C1 segment of cervical spinal cord (tissue), 14 donors: ENCODE results near the gene STING1.
A peak's percentile ranks its signal among the peaks of the same experiment; 100 is the strongest.
"Not testable (repeated sequence)": the region's sequence is repeated elsewhere in the genome, so short reads cannot be mapped to it uniquely, and the experiment has no call there.

Experiments
- DNase-seq, 14 donors: peaks; one replicate each; lab custom pipeline; 2025; lab: John Stamatoyannopoulos, UW

The STING1 gene

DNA sequence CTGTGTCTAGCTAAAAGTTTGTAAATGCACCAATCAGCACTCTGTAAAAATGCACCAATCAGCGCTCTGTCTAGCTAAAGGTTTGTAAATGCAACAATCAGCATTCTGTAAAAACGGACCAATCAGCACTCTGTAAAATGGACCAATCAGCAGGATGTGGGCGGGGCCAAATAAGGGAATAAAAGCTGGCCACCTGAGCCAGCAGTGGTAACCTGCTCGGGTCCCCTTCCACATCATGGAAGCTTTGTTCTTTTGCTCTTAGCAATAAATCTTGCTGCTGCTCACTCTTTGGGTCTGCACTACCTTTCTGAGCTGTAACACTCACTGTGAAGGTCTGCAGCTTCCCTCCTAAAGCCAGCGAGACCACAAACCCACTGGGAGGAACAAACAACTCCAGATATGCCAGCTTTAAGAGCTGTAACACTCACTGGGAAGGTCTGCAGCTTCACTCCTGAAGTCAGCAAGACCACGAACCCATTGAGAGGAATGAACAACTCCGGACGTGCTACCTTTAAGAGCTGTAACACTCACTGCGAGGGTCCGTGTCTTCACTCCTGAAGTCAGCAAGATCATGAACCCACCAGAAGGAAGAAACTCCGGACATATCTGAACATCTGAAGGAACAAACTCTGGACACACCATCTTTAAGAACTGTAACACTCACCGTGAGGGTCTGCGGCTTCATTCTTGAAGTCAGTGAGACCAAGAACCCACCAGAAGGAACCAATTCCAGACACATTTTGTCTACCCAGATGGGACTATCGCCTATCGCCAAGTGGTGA, 20.7 kb upstream of the STING1 start:
- not testable (repeated sequence) for DNase-seq

DNA sequence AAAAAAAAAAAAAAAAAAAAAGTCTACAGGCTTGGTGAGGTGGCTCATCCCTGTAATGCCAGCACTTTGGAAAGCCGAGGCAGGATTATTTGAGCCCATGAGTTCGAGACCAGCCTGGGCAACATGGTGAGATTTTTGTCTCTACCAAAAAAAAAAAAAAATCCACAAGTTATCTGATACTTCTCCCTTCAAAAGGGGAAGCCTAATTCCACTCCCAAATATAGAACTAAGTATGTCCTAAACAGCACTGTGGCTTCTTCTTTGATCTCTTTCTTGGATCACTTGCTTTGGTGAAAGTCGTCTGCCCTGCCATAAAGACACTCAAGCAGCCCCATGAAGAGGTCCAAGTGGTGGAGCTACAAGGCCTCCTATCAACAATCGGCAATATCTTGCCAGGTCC, 18.8 kb upstream of the STING1 start:
- no peak for DNase-seq

DNA sequence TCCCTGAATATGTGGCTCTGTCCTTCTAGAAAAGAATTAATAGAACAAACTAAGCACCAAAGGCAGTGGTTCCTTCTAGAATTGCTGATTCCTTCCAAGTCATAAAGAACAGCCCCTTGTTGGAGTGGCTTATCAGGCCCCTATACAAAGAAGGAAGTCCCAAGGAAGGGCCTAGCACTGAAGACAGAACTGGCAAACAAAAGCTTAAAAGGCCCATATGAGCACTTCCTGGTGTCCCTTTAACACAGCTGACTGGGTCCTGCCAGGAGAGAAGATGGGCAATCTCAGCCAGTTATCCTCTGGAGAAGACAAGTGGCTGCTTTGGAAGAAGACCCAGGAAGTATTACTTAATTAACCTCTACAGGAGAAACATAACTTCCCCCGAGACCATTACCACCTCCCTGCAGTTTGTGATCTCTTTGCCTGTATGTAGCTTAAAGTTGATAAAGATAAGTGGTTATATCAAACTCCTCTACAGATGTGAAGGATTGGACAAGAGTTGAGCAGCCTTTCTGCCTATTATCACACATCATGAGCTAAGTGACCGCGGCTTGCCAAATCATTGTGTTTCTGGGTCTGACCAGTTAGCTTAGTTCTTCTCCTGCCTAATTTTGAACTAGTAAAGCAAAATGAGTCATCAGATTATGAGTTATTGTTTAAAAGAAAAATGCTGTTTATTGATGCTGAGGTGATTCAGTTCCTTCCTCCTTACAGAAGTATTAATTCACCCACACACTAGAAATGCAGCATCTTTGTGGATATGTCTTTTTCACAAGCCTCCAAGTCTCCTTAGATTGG, 13.3 kb upstream of the STING1 start:
- no peak for DNase-seq

- DNase-seq, result no peak
Measured at GRCh38 chr5:139494832-139495231, 12.3 kb upstream of the STING1 start.

GRCh38 chr5:139494256-139494655, 11.7 kb upstream of the STING1 start:
- DNase-seq, result no peak

- no peak for DNase-seq
Measured at GRCh38 chr5:139492700-139493192, 10.2 kb upstream of the STING1 start.

GRCh38 chr5:139488260-139488659, 5.7 kb upstream of the STING1 start:
- DNase-seq, result peak in 5 of 14 donors; percentile 10 to 47 (median 18)

- no peak for DNase-seq
Measured at GRCh38 chr5:139486201-139486600, 3.6 kb upstream of the STING1 start.

DNA sequence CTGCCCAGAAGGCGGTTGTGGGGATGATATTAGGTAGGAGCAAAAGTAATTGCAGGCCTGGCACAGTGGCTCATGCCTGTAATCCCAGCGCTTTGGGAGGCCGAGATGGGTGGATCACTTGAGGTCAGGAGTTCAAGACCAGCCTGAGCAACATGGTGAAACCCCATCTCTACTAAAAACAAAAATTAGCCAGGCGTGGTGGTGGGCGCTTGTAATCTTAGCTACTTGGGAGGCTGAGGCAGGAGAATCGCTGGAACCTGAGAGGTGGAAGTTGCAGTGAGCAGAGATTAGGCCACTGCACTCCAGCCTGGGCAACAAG, 291 bp upstream of the STING1 start:
- not testable (repeated sequence) for DNase-seq

GRCh38 chr5:139481580-139482049, 943 bp downstream of the STING1 start:
- DNase-seq, result peak in 1 of 14 donors; percentile 27

GRCh38 chr5:139481122-139481533, 1.4 kb downstream of the STING1 start:
- no peak for DNase-seq

GRCh38 chr5:139479729-139480128, 2.8 kb downstream of the STING1 start:
- DNase-seq, result not testable (repeated sequence)

DNA sequence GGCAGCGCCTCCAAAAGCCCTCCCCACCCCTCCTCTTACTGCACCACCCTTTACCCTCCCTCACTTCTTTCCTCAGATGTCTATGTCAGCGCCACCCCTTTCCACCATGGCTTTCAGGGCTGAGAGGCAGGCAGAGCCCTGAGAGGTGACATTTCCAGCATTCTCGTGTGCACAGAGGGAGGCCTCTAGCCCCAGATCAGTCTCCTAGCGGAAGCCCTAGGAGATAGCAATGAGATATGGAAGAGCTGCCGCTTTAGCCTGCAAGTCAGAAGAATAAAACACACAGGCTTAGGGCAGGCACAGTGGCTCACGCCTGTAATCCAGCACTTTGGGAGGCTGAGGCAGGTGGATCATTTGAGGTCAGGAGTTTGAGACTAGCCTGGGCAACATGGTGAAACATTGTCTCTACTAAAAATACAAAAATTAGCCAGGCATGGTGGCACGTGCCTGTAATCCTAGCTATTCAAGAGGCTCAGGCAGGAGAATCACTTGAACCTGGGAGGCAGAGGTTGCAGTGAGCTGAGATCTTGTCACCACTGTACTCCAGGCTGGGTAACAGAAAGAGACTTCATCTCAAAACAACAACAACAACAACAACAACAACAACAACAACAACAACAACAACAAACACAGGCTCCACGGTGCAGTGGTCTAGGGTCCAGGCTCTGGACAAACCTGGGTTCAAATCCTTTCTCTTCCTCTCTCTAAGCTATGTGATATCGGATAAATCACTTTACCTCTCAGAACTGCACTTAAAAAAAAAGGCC, 3.7 kb downstream of the STING1 start:
- DNase-seq, result not testable (repeated sequence)

DNA sequence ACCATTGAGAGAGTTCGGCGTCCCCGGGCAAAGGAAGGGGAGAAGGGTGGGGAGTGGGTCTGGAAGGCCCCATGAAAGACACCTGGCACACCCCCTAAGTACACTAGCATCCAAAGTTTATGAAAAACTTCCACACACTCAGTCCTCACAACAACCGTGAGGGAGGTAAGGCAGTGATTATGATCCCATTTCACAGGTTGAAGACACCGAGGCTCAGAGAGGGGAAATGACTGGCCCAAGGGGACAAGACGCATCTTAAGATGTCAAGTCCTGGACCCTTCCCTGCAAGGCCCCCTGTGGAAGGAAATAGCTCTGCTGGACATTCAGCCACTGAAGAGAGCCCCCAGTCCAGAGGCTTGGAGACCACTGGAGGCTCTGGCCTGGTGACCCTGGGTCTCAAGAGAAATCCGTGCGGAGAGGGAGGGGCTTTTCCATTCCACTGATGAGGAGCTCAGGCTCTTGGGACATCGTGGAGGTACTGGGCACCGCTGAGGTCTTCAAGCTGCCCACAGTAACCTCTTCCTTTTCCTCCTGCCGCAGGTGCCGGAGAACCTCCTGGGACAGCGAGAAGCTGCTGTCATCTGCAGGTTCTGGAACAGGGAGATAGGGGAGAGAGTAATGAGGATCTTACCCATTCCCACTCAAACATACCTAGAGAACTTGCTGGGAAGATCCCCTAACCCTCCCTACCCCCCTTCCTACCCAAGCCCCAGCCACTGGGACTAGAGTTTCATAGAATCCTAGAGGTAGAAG, 6.5 kb downstream of the STING1 start:
- DNase-seq, result no peak

- DNase-seq, result peak in 1 of 14 donors; percentile 19
Measured at GRCh38 chr5:139474890-139475791, 7.4 kb downstream of the STING1 start.

- DNase-seq, result no peak
Measured at GRCh38 chr5:139473565-139473964, 9.0 kb downstream of the STING1 start.

GRCh38 chr5:139473105-139473504, 9.5 kb downstream of the STING1 start:
- no peak for DNase-seq

DNA sequence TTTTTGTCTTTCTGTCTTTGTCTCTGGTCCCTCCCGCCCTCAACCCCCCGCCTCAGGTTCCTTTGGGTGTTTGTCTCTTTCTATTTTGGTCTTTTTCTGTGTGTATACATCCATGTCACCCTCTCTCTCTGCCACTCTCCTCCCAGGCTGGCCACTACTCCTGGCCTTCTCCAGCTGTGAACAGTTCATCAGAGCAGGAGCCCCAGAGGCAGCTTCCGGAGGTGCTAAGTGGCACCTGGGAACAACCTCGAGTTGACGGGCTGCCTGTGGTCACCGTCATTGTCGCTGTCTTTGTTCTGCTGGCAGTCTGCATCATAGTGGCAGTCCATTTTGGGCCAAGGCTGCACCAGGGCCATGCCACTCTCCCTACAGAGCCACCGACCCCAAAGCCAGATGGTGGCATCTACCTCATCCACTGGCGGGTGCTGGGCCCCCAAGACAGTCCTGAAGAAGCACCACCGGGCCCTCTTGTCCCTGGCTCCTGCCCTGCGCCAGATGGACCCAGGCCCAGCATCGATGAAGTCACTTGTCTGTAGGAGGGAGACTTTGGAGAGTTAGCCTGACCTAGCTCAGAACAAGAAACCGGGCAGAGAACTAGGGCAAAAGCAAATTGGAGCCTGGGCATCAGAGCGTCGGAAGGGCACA, 10.1 kb downstream of the STING1 start:
- no peak for DNase-seq

- DNase-seq, result no peak
Measured at GRCh38 chr5:139470821-139471300, 11.7 kb downstream of the STING1 start, which contains the start of gene SMIM33. Gene SMIM33, plus strand, starts transcription at chr5:139471004. Its CDS starts 118 bp downstream, at chr5:139471122.
